Stimulated activated CD8-positive, alpha-beta memory T cell treated with anti-CD3 and anti-CD28 coated beads, Interleukin-7, amount 100 ng/mL, for 4 hours (primary cell): Measurements from ENCODE around the gene NDUFS3.
"Not testable (repeated sequence)": the region's sequence is repeated elsewhere in the genome, so short reads cannot be mapped to it uniquely, and the experiment has no call there.

ENCODE experiments used
- DNase-seq, 2 donors: peaks; one replicate each; pipeline ENCODE4 v3.0.0-alpha.2; 2020; ENCODE audit warnings: low read depth in 2 of 2

NDUFS3 gene

GRCh38 chr11:47578524-47579494, at the start of gene NDUFS3, which contains the start of gene KBTBD4:
Gene NDUFS3 (plus strand): TSS chr11:47579074. CDS start chr11:47579092, 18 bp downstream.
Gene KBTBD4 (minus strand): TSS chr11:47578970. CDS start chr11:47578951, 19 bp downstream.
- peak; percentile 76 to 80 for DNase-seq

DNA sequence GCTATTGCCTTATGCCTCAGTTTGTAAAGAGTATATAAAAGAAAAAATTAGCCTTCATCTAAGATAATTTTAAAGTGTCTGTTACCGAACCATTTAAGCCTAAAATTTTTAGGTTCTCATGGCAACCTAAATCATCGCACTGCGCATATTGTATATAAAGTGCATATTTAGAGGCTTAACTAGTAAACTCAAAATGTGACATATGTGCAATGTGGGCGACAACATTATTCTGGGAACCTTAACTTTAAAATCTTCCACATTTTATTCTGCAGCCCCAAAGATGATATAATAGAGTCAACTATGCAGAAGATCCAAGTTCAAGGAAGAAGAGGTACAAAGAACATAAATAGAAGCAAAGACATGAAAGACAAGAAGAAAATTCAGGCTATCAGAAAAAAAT, 48.9 kb upstream of the NDUFS3 start:
- no peak for DNase-seq

DNA sequence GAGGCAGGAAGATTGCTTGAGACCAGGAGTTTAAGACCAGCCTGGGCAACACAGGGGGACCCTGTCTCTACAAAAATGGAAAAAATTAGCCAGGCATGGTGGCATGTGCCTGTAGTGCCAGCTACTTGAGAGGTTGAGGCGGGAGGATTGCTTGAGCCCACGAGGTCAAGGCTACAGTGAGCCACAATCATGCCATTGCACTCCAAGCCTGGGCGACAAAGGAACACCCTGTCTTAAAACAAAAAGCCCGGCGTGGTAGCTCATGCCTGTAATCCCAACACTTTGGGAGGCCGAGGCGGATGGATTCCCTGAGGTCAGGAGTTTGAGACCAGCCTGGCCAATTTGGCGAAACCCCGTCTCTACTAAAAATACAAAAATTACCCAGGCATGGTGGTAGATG, 48.2 kb upstream of the NDUFS3 start:
- not testable (repeated sequence) for DNase-seq

- no peak for DNase-seq
These were observed 47.2 kb upstream of the NDUFS3 start for GRCh38 chr11:47531666-47532065.

DNA sequence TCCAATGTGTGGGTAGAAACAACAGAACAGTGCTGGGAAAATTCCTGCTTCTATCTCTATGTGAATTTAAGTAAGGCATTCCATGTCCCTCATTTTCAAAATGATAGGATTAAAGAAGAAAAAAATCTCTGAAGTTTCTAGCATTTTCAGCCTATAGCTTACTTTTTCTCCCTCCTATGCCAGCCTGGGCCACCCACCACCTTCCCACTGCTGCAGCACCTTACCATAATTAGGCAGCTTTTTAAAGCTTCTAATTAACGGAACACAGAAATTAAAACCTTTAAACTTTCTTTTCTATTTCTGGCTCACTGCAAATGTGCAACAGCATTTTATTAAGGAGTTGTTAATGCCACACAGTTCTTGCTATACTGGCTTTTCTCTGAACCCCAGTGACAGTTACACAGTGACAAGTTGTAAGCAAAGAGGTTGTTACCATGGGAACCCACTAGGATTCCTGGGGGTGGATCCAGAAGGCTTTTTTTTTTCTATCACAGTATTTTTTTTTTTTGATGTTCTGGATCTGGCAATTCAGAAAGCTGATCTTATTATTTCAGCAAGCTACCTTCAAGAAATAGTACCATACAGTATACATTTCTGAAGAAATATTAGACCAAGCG, 46.2 kb upstream of the NDUFS3 start:
- no peak for DNase-seq

DNA sequence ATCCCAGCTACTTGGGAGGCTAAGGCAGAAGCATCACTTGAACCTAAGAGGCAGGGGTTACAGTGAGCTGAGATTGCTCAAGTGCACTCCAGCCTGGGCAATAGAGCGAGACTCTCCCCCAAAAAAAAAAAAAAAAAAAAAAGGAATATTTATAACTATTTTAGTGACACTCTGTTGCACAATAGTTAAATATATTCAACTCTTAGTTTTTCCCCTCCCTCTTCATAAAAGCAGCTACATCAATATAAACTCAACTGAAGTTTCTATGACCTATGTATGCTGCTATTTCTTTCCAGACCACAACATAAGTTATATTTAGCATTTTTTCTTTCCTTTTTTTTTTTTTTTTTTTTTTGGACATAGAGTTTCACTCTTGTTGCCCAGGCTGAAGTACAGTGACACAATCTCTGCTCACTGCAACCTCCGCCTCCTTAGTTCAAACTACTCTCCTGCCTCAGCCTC, 45.2 kb upstream of the NDUFS3 start:
- no peak for DNase-seq

GRCh38 chr11:47534704-47535251, 44.1 kb upstream of the NDUFS3 start:
- no peak for DNase-seq

- DNase-seq: no peak
These were observed 42.0 kb upstream of the NDUFS3 start for GRCh38 chr11:47536915-47537314.

DNA sequence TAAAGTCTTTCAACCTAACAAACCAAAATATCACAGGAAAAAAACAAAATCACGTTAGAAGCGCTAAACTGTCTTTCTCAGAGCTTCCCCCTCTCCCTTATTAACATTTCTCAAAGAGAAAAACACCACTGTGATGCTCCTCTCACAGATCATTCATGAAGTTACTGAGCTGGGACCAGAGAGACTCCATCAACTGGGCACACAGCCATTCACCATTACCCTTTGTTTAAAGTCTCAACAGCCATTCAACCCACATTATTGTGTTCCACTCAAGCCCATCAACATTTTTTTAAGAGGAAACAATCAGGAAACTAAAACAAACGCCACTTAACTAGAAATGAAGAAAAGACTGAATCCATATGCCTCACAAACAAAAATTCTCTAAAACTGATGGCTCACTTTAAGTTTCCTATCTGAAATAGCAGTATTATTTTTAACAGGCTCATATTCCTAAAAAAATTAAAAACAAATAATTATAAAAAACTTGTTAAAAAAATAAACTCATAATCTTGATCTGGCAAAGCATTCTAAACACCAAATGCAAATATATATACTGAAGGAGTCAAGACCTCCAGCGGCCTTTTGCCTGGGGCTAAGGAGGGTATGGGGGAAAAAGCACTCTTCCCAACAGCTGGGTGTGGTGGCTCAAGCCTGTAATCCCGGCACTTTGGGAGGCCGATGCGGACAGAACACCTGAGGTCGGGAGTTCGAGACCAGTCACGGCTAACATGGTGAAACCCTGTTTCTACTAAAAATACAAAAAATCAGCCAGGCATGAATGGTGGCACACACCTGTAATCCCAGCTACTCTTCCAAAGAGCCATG, 39.9 kb upstream of the NDUFS3 start:
- DNase-seq: no peak

DNA sequence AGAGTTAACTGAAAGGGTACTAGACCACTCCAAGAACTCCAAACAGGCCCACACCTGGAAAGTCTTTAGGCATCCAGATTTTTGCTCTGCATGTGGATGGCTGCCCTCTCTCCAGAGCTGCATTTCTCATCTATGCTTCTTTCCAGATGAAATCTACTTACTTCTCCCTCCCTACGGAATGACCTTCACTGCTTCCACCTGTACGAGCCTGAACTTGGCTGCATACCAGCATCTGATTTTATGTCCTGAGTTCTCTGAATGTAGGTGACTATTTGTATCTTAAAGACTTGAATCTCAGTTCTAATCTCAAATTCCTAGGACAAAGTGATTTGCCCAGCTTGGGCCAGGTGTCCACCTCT, 39.2 kb upstream of the NDUFS3 start:
- no peak for DNase-seq

GRCh38 chr11:47541070-47541469, 37.8 kb upstream of the NDUFS3 start:
- DNase-seq: no peak

- no peak for DNase-seq
These were observed 33.6 kb upstream of the NDUFS3 start for GRCh38 chr11:47545298-47545697.

DNA sequence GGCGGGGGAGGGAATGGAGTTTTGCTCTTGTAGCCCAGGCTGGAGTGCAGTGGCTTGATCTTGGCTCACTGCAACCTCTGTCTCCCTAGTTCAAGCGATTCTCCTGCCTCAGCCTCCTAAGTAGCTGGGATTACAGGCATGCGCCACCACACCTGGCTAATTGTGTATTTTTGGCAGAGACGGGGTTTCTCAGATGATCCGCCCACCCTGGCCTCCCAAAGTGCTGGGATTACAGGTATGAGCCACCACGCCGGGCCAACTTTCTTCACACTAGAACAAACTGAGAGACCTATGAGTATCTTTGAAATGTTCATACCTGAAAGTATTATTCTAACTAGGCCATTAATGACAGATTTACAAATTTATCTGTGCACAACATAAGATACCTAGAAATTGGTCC, 32.6 kb upstream of the NDUFS3 start:
- not testable (repeated sequence) for DNase-seq

- DNase-seq: no peak
These were observed 28.4 kb upstream of the NDUFS3 start for GRCh38 chr11:47550288-47551047.

- DNase-seq: no peak
These were observed 27.8 kb upstream of the NDUFS3 start for GRCh38 chr11:47551086-47551485.

- peak in 1 of 2 donors; percentile 7 for DNase-seq
These were observed 26.8 kb upstream of the NDUFS3 start for GRCh38 chr11:47552056-47552565.

DNA sequence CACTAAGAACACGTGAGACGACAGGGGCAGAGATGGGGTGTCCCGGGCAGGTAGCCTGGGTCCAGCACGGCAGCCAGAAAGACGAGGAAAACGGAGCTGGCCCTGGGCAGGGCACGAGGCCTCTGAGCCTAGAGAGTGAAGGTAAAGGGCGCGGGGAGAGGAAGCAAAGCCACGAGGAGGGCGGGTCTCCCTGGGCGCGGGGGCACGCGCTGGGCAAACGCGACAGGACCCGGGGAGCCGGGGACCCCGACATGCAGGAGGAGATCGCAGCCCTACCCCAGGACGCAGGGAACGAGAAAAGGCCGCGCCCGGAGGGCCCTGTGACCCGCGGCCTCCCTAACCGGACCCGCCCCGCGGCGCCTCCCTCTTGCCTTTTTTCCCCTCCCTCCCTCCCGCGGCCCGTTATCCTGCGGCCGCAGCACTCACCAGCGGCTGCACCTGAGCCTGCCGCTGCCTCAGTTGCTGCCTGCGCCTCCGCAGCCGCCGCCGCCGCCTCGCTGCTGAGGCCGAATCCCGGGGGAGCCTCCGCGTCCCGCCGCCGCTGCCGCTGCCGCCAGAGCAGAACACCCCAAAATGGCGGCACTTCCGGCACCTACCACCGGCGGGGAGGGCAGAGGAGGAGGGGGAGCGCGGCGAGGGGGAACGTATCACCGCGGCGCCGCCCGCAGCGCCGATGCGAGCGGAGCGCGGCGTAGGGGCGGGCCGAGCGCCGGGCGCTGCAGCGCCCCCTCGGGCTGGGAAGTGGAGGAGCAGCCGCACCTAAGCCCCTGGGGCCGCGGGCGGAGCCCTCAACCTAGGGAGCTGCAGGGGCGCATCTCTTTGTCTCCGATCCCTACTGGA, 26.1 kb upstream of the NDUFS3 start, which contains the start of gene CELF1:
Gene CELF1, minus strand, starts transcription at position 567 of the 840 bp plus-strand sequence. CDS start 53,609 bp downstream, outside the sequence.
- DNase-seq: peak; percentile 83 to 90

- no peak for DNase-seq
These were observed 25.5 kb upstream of the NDUFS3 start for GRCh38 chr11:47553406-47553743.

- DNase-seq: not testable (repeated sequence)
These were observed 21.9 kb upstream of the NDUFS3 start for GRCh38 chr11:47557004-47557403.

DNA sequence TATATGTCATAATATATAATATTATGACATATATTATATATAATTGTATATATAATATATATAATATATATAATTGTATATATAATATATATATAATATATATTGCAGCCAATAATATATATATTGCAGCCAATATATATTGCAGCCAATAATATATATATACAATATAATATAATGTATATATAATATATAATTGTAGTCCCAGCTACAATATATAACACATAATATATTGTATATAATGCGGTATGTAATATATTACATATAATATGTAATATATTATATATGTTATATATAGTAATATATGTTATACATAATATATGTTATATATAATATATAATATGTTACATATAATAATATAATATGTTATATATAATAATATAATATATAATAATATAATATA, 20.2 kb upstream of the NDUFS3 start:
- no peak for DNase-seq
